Gastroesophageal sphincter (tissue), 4 donors: ENCODE measurements around the gene SLAMF7. TPM values are rescaled to one million over a fixed set of nuclear protein-coding genes. Genes with fewer than 3 reads are reported as not detected.
"Not testable (repeated sequence)": the region's sequence is repeated elsewhere in the genome, so short reads cannot be mapped to it uniquely, and the experiment has no call there.

Source experiments
- ATAC-seq: fragments of 150-250 bp; one replicate; pipeline ENCODE4 v1.9.1; 2016; ENCODE audit warnings: mild to moderate bottlenecking, moderate library complexity
- H3K27ac ChIP-seq, 4 donors: fragments of 200-600 bp; sonication (generic) in 3 of 4; 1 replicate in 3 of 4; 2 replicates in 1 of 4; pipeline ENCODE4 v1.5.1; 2016 to 2019
- H3K27me3 ChIP-seq: fragments of 200-600 bp; sonication (generic); one replicate; pipeline ENCODE4 v1.5.1; 2019
- H3K36me3 ChIP-seq, 2 donors: fragments of 200-600 bp; sonication (generic); one replicate each; pipeline ENCODE4 v1.5.1; 2019; ENCODE audit warnings: control low read depth in 1 of 2
- H3K4me1 ChIP-seq, 3 donors: fragments of 200-600 bp; sonication (generic); 1 replicate in 2 of 3; 2 replicates in 1 of 3; pipeline ENCODE4 v1.5.1; 2016 to 2019; ENCODE audit warnings: control low read depth in 2 of 3
- H3K4me3 ChIP-seq, 2 donors: fragments of 200-600 bp; sonication (generic); one replicate each; pipeline ENCODE4 v1.5.1; 2019; ENCODE audit warnings: mild to moderate bottlenecking in 1 of 2, moderate library complexity in 1 of 2
- H3K9me3 ChIP-seq, 3 donors: fragments of 200-600 bp; sonication (generic); one replicate each; pipeline ENCODE4 v1.5.1; 2017 to 2019; ENCODE audit warnings: control low read depth in 2 of 3
- CTCF ChIP-seq, 4 experiments: fragments of 200-600 bp in 2 of 4; fragments of 450-650 bp in 2 of 4; sonication (generic) in 1 of 4; IDR thresholded peaks; one replicate each; pipeline ENCODE4 v1.5.1; 2017 to 2019; ENCODE audit warnings: antibody characterized with exemption in 4 of 4, mild to moderate bottlenecking in 2 of 4, moderate library complexity in 2 of 4
- EP300 ChIP-seq: sonication (generic); formaldehyde crosslinking; IDR thresholded peaks from one replicate; pipeline ENCODE4 v1.6.1; 2017; ENCODE audit warnings: antibody characterized with exemption, mild to moderate bottlenecking
- POLR2A ChIP-seq, 2 donors: fragments of 450-650 bp; IDR thresholded peaks; one replicate each; pipeline ENCODE4 v1.6.1; 2017; ENCODE audit warnings: antibody characterized with exemption in 2 of 2, mild to moderate bottlenecking in 2 of 2, moderate library complexity in 1 of 2
- POLR2AphosphoS5 ChIP-seq: sonication (generic); formaldehyde crosslinking; IDR thresholded peaks from one replicate; pipeline ENCODE4 v1.6.1; 2017; ENCODE audit warnings: antibody characterized with exemption
- WGBS, 2 donors: methylation state at CpG; one replicate each; pipeline ENCODE4 v1.1.5; 2018; ENCODE audit warnings: low coverage in 1 of 2; 5-methylcytosine and 5-hydroxymethylcytosine counted together
- total RNA-seq, 4 donors: library from RNA; depleted of rRNA; stranded (reverse); fragments of >200 nt; gene quantifications; one replicate each; pipeline ENCODE4 v1.1.0, GENCODE V29; 2016

SLAMF7 gene
- total RNA-seq, 4 donors from 2014 or later = 0.62 to 3.5 (median 0.67) TPM; not detected in 1

- TF ChIP-seq POLR2A (IDR thresholded peaks at IDR 0.05) = no peak
- no peak for TF ChIP-seq POLR2AphosphoS5
- TF ChIP-seq EP300 = no peak
- TF ChIP-seq CTCF (IDR thresholded peaks at IDR 0.05) = no peak
- WGBS, 2 donors = 83 to 96% methylated on average over 4 to 5 of the region's 18 CpGs
- ATAC-seq = no peak
- Histone ChIP-seq H3K4me1 (no peaks in the 10 kb centered on the region), H3K36me3 (no peaks in the 10 kb centered on the region), H3K27ac (no peak overlapping the region), H3K4me3 (no peak overlapping the region), H3K27me3 (peaks cover 5% of the 10 kb centered on the region), H3K9me3 (no peaks in the 10 kb centered on the region)
These were observed 40.8 kb downstream of the SLAMF7 start for GRCh38 chr1:160779626-160780397.

GRCh38 chr1:160780398-160780755 lies 41.3 kb downstream of the SLAMF7 start:
- Histone ChIP-seq H3K4me1 (no peaks in the 10 kb centered on the region), H3K9me3 (no peaks in the 10 kb centered on the region), H3K36me3 (no peaks in the 10 kb centered on the region), H3K27me3 (peaks cover 5% of the 10 kb centered on the region), H3K27ac (no peak overlapping the region), H3K4me3 (no peak overlapping the region)
- no peak for ATAC-seq
- TF ChIP-seq CTCF (IDR thresholded peaks at IDR 0.05) = no peak
- no peak for TF ChIP-seq EP300
- no peak for TF ChIP-seq POLR2AphosphoS5
- WGBS, 2 donors = 71 to 92% methylated on average over 1 to 2 of the region's 2 CpGs

GRCh38 chr1:160781186-160781766 lies 42.2 kb downstream of the SLAMF7 start:
- no peaks in the 10 kb centered on the region for H3K9me3 ChIP-seq
- no peak overlapping the region for H3K27ac ChIP-seq
- WGBS, 2 donors = 69 to 82% methylated on average over 6 to 7 of the region's 8 CpGs
- peaks cover 5% of the 10 kb centered on the region for H3K27me3 ChIP-seq
- TF ChIP-seq POLR2A (IDR thresholded peaks at IDR 0.05) (no peak), EP300 (no peak), POLR2AphosphoS5 (no peak), CTCF (IDR thresholded peaks at IDR 0.05) (no peak)
- ATAC-seq = no peak
- no peak overlapping the region for H3K4me3 ChIP-seq
- H3K36me3 ChIP-seq = no peaks in the 10 kb centered on the region
- H3K4me1 ChIP-seq = no peaks in the 10 kb centered on the region

- 74 to 87% methylated on average over 3 to 7 of the region's 9 CpGs for WGBS, 2 donors
- Histone ChIP-seq H3K9me3 (no peaks in the 10 kb centered on the region), H3K36me3 (no peaks in the 10 kb centered on the region), H3K27ac (no peak overlapping the region), H3K4me1 (no peaks in the 10 kb centered on the region), H3K4me3 (no peak overlapping the region), H3K27me3 (no peaks in the 10 kb centered on the region)
- no peak for ATAC-seq
- no peak for TF ChIP-seq EP300
- no peak for TF ChIP-seq CTCF (IDR thresholded peaks at IDR 0.05)
These were observed 43.1 kb downstream of the SLAMF7 start for GRCh38 chr1:160781914-160782689.

GRCh38 chr1:160782988-160783765 lies 44.1 kb downstream of the SLAMF7 start:
- WGBS, 2 donors = 81 to 84% methylated on average over 7 to 14 of the region's 25 CpGs
- H3K27me3 ChIP-seq, H3K9me3 ChIP-seq, H3K27ac ChIP-seq, H3K4me1 ChIP-seq, ATAC-seq, H3K4me3 ChIP-seq, H3K36me3 ChIP-seq: not testable (repeated sequence)
